DND-41 (cell line): Measurements from ENCODE around the gene ERCC6L2.
A peak's percentile ranks its signal among the peaks of the same experiment; 100 is the strongest.

Source experiments
- ATAC-seq: fragments of 200-7000 bp; cut with Tn5 transposase; 3 replicates; pipeline ENCODE4 v1.9.1; 2021; ENCODE audit warnings: low read depth; ENCODE audit not compliant: insufficient read depth
- DNase-seq: peaks from one replicate; pipeline ENCODE4 v3.0.0-alpha.2; 2020
- H2AFZ ChIP-seq: 2 replicates; pipeline ENCODE4 v1.6.0; 2012; ENCODE audit warnings: low read depth, low read length
- H3K27ac ChIP-seq: 2 replicates; pipeline ENCODE4 v1.5.1; 2012; ENCODE audit warnings: low read length, inconsistent platforms
- H3K27me3 ChIP-seq: fragments of 200-600 bp; sonication (generic); 2 replicates; pipeline ENCODE4 v1.6.0; 2012; ENCODE audit warnings: low read length, mild to moderate bottlenecking, inconsistent platforms; ENCODE audit not compliant: insufficient read depth, poor library complexity
- H3K36me3 ChIP-seq: 2 replicates; pipeline ENCODE4 v1.5.1; 2012; ENCODE audit warnings: low read length, inconsistent platforms; ENCODE audit not compliant: insufficient read depth
- H3K4me1 ChIP-seq: 2 replicates; pipeline ENCODE4 v1.5.1; 2012; ENCODE audit warnings: mild to moderate bottlenecking, low read length; ENCODE audit not compliant: insufficient read depth
- H3K4me2 ChIP-seq: 2 replicates; pipeline ENCODE4 v1.6.0; 2012; ENCODE audit warnings: mild to moderate bottlenecking, moderate library complexity, low read length, inconsistent platforms; ENCODE audit not compliant: insufficient read depth
- H3K4me3 ChIP-seq, 2 experiments: fragments of 200-600 bp in 1 of 2; shearing (Covaris generic) in 1 of 2; 2 replicates each; pipeline ENCODE4 v1.5.1; 2012 to 2016; ENCODE audit warnings: inconsistent platforms in 2 of 2, low read length in 2 of 2, mild to moderate bottlenecking in 2 of 2, low read depth in 1 of 2, moderate library complexity in 1 of 2
- H3K79me2 ChIP-seq: 2 replicates; pipeline ENCODE4 v1.6.0; 2012; ENCODE audit warnings: low read length, inconsistent platforms; ENCODE audit not compliant: insufficient read depth
- H3K9ac ChIP-seq: 2 replicates; pipeline ENCODE4 v1.6.0; 2012; ENCODE audit warnings: low read depth, mild to moderate bottlenecking, inconsistent platforms, low read length, moderate library complexity
- H3K9me3 ChIP-seq: 2 replicates; pipeline ENCODE4 v1.5.1; 2012; ENCODE audit warnings: low read length, moderate library complexity, mild to moderate bottlenecking, inconsistent platforms; ENCODE audit not compliant: insufficient read depth, severe bottlenecking
- H4K20me1 ChIP-seq: 2 replicates; pipeline ENCODE4 v1.6.0; 2012; ENCODE audit warnings: low read length; ENCODE audit not compliant: insufficient read depth
- CTCF ChIP-seq: IDR thresholded peaks from 2 replicates; pipeline ENCODE4 v1.5.1; 2012; ENCODE audit warnings: borderline replicate concordance, low read length, moderate library complexity, mild to moderate bottlenecking; ENCODE audit not compliant: poor library complexity, severe bottlenecking; ENCODE audit errors: extremely low read depth
- EZH2 ChIP-seq: IDR thresholded peaks from 3 replicates; pipeline ENCODE4 v1.6.1; 2012; ENCODE audit warnings: borderline replicate concordance, low read depth, mild to moderate bottlenecking, moderate library complexity, low read length, inconsistent platforms; ENCODE audit not compliant: severe bottlenecking

ERCC6L2 gene

GRCh38 chr9:96009690-96010472 is 134.4 kb downstream of the ERCC6L2 start:
- peak; percentile 62 for DNase-seq
- Histone ChIP-seq H3K4me3 (no peak overlapping the region), H4K20me1 (no peaks in the 10 kb centered on the region), H3K27me3 (no peaks in the 10 kb centered on the region), H2AFZ (no peak overlapping the region), H3K36me3 (peaks cover 72% of the 10 kb centered on the region), H3K27ac (peak overlapping the region; percentile 88), H3K79me2 (no peaks in the 10 kb centered on the region), H3K9me3 (no peaks in the 10 kb centered on the region), H3K9ac (peak overlapping the region; percentile 41), H3K4me2 (peak overlapping the region; percentile 28), H3K4me1 (peaks cover 43% of the 10 kb centered on the region)
- ATAC-seq = peak; percentile 96
- TF ChIP-seq CTCF = no peak
- no peak for TF ChIP-seq EZH2

- Histone ChIP-seq H3K9me3 (no peaks in the 10 kb centered on the region), H3K27ac (peak overlapping the region; percentile 48; the same call in 1 of the 2 replicates), H3K9ac (no peak overlapping the region), H3K36me3 (peaks cover 48% of the 10 kb centered on the region), H3K4me2 (no peak overlapping the region), H3K27me3 (no peaks in the 10 kb centered on the region), H4K20me1 (no peaks in the 10 kb centered on the region), H3K4me3 (no peak overlapping the region), H3K79me2 (no peaks in the 10 kb centered on the region), H2AFZ (no peak overlapping the region), H3K4me1 (peaks cover 51% of the 10 kb centered on the region)
- ATAC-seq (no peak), DNase-seq (no peak)
- TF ChIP-seq EZH2 = no peak
These were observed 138.6 kb downstream of the ERCC6L2 start for GRCh38 chr9:96014078-96014477.

- Histone ChIP-seq H3K27me3 (no peaks in the 10 kb centered on the region), H3K79me2 (no peaks in the 10 kb centered on the region), H3K4me3 (no peak overlapping the region), H3K4me1 (peaks cover 31% of the 10 kb centered on the region), H3K9ac (peak overlapping the region; percentile 27), H2AFZ (peak overlapping the region; percentile 34; the same call in 1 of the 2 replicates), H3K4me2 (peak overlapping the region; percentile 29), H4K20me1 (no peaks in the 10 kb centered on the region), H3K36me3 (peaks cover 39% of the 10 kb centered on the region), H3K27ac (peak overlapping the region; percentile 83), H3K9me3 (no peaks in the 10 kb centered on the region)
- TF ChIP-seq CTCF (no peak), EZH2 (no peak)
- DNase-seq (peak; percentile 33), ATAC-seq (peak; percentile 87)
These were observed 140.6 kb downstream of the ERCC6L2 start for GRCh38 chr9:96015876-96016686.
